Muscle layer of colon (tissue), 2 donors: ENCODE results near the gene RNF183.

Source experiments
- H3K27ac ChIP-seq: one replicate; pipeline ENCODE4 v1.7.0; 2013; ENCODE audit warnings: low read depth, mild to moderate bottlenecking, low read length, moderate library complexity
- H3K27me3 ChIP-seq, 2 donors: one replicate each; pipeline ENCODE4 v1.7.0; 2013; ENCODE audit warnings: low read length in 2 of 2, mild to moderate bottlenecking in 2 of 2; ENCODE audit not compliant: insufficient read depth in 2 of 2, control insufficient read depth in 1 of 2
- H3K36me3 ChIP-seq: one replicate; pipeline ENCODE4 v1.7.0; 2013; ENCODE audit warnings: mild to moderate bottlenecking, low read length; ENCODE audit not compliant: insufficient read depth
- H3K4me1 ChIP-seq: one replicate; pipeline ENCODE4 v1.7.0; 2013; ENCODE audit warnings: mild to moderate bottlenecking, low read length; ENCODE audit not compliant: insufficient read depth
- H3K4me3 ChIP-seq, 2 donors: one replicate each; pipeline ENCODE4 v1.7.0; 2013; ENCODE audit warnings: low read length in 2 of 2, low read depth in 1 of 2, mild to moderate bottlenecking in 1 of 2, moderate library complexity in 1 of 2
- H3K9ac ChIP-seq: one replicate; pipeline ENCODE4 v1.7.0; 2013; ENCODE audit warnings: low read length
- H3K9me3 ChIP-seq: one replicate; pipeline ENCODE4 v1.7.0; 2013; ENCODE audit warnings: mild to moderate bottlenecking, low read length
- donor health status: abdominal sarcoma.
- donor health status: Adenocarcinoma of cecum.

The RNF183 gene

GRCh38 chr9:113315231-113315630 is 12.1 kb upstream of the RNF183 start:
- Histone ChIP-seq H3K4me3 (no peak overlapping the region), H3K9me3 (no peaks in the 10 kb centered on the region), H3K9ac (no peak overlapping the region), H3K36me3 (peaks cover 31% of the 10 kb centered on the region), H3K27me3 (no peaks in the 10 kb centered on the region), H3K4me1 (no peaks in the 10 kb centered on the region), H3K27ac (no peak overlapping the region)

- H3K4me1 ChIP-seq = no peaks in the 10 kb centered on the region
- no peaks in the 10 kb centered on the region for H3K9me3 ChIP-seq
- H3K4me3 ChIP-seq = no peak overlapping the region
- H3K27me3 ChIP-seq = no peaks in the 10 kb centered on the region
- H3K9ac ChIP-seq = no peak overlapping the region
- H3K27ac ChIP-seq = no peak overlapping the region
- peaks cover 12% of the 10 kb centered on the region for H3K36me3 ChIP-seq
These were observed 10.1 kb upstream of the RNF183 start for GRCh38 chr9:113313261-113313660.

GRCh38 chr9:113311961-113312360 is 8.8 kb upstream of the RNF183 start:
- no peaks in the 10 kb centered on the region for H3K27me3 ChIP-seq

GRCh38 chr9:113310538-113310937 is 7.4 kb upstream of the RNF183 start:
- Histone ChIP-seq H3K9ac (no peak overlapping the region), H3K27ac (no peak overlapping the region), H3K9me3 (no peaks in the 10 kb centered on the region), H3K36me3 (no peaks in the 10 kb centered on the region), H3K4me1 (no peaks in the 10 kb centered on the region), H3K4me3 (no peak overlapping the region), H3K27me3 (no peaks in the 10 kb centered on the region)

More at GRCh38 chr9:113311961-113312360, 8.8 kb upstream of the RNF183 start:
- Histone ChIP-seq H3K4me3 (no peak overlapping the region), H3K27ac (no peak overlapping the region), H3K36me3 (peaks cover 2% of the 10 kb centered on the region), H3K9ac (no peak overlapping the region), H3K9me3 (no peaks in the 10 kb centered on the region), H3K4me1 (no peaks in the 10 kb centered on the region)

GRCh38 chr9:113309204-113309813 is 6.1 kb upstream of the RNF183 start:
- Histone ChIP-seq H3K36me3 (no peaks in the 10 kb centered on the region), H3K27me3 (no peaks in the 10 kb centered on the region), H3K9ac (no peak overlapping the region), H3K9me3 (no peaks in the 10 kb centered on the region), H3K4me3 (no peak overlapping the region), H3K4me1 (no peaks in the 10 kb centered on the region), H3K27ac (no peak overlapping the region)

- Histone ChIP-seq H3K9me3 (no peaks in the 10 kb centered on the region), H3K27ac (no peak overlapping the region), H3K4me1 (no peaks in the 10 kb centered on the region), H3K27me3 (no peaks in the 10 kb centered on the region), H3K36me3 (no peaks in the 10 kb centered on the region), H3K4me3 (no peak overlapping the region), H3K9ac (no peak overlapping the region)
These were observed 4.3 kb upstream of the RNF183 start for GRCh38 chr9:113307396-113307975.

- no peaks in the 10 kb centered on the region for H3K9me3 ChIP-seq
- no peaks in the 10 kb centered on the region for H3K27me3 ChIP-seq
- H3K4me3 ChIP-seq = no peak overlapping the region
- H3K36me3 ChIP-seq = no peaks in the 10 kb centered on the region
- no peak overlapping the region for H3K9ac ChIP-seq
- H3K4me1 ChIP-seq = no peaks in the 10 kb centered on the region
- no peak overlapping the region for H3K27ac ChIP-seq
These were observed 3.4 kb upstream of the RNF183 start for GRCh38 chr9:113306566-113306965.

- no peaks in the 10 kb centered on the region for H3K36me3 ChIP-seq
- no peak overlapping the region for H3K9ac ChIP-seq
- H3K27me3 ChIP-seq = no peaks in the 10 kb centered on the region
- H3K4me3 ChIP-seq = no peak overlapping the region
- H3K9me3 ChIP-seq = no peaks in the 10 kb centered on the region
- no peak overlapping the region for H3K27ac ChIP-seq
- H3K4me1 ChIP-seq = no peaks in the 10 kb centered on the region
These were observed 1.6 kb downstream of the RNF183 start for GRCh38 chr9:113301548-113301947.

- H3K4me1 ChIP-seq = no peaks in the 10 kb centered on the region
- H3K27me3 ChIP-seq = no peaks in the 10 kb centered on the region
- H3K9ac ChIP-seq = no peak overlapping the region
- H3K4me3 ChIP-seq = no peak overlapping the region
- no peaks in the 10 kb centered on the region for H3K9me3 ChIP-seq
- H3K27ac ChIP-seq = no peak overlapping the region
- H3K36me3 ChIP-seq = no peaks in the 10 kb centered on the region
These were observed 3.3 kb downstream of the RNF183 start for GRCh38 chr9:113299800-113300292.

- no peak overlapping the region for H3K4me3 ChIP-seq
- no peaks in the 10 kb centered on the region for H3K27me3 ChIP-seq
These were observed 4.0 kb downstream of the RNF183 start for GRCh38 chr9:113298924-113299770.

GRCh38 chr9:113298311-113298710 is 4.9 kb downstream of the RNF183 start:
- Histone ChIP-seq H3K27me3 (no peaks in the 10 kb centered on the region), H3K4me3 (no peak overlapping the region), H3K27ac (no peak overlapping the region), H3K9me3 (no peaks in the 10 kb centered on the region), H3K36me3 (peaks cover 1% of the 10 kb centered on the region), H3K9ac (no peak overlapping the region), H3K4me1 (no peaks in the 10 kb centered on the region)

More at GRCh38 chr9:113298924-113299770, 4.0 kb downstream of the RNF183 start:
- Histone ChIP-seq H3K4me1 (no peaks in the 10 kb centered on the region), H3K9me3 (no peaks in the 10 kb centered on the region), H3K36me3 (no peaks in the 10 kb centered on the region), H3K9ac (no peak overlapping the region), H3K27ac (no peak overlapping the region)
